ENCODE measurements around the gene LIN9.

GRCh38 chr1:226337276-226337875 is 28.4 kb upstream of the LIN9 start:
- TF ChIP-seq CTCF (conservative IDR thresholded peaks at IDR 0.05 in 1 of 2, IDR thresholded peaks at IDR 0.05 in 1 of 2; ENCODE audit: low read depth in 1 of 2, low read length in 2 of 2) (no peak), EZH2 (IDR thresholded peaks at IDR 0.05; ENCODE audit: low read length, missing control alignments) (no peak)
